OCI-LY7 (cell line): Measurements from ENCODE around the gene LYRM4.

Experiments used
- EZH2phosphoT487 ChIP-seq: fragments of 200-600 bp; sonication (generic); IDR thresholded peaks from 2 replicates; pipeline ENCODE4 v1.6.1; 2018; ENCODE audit warnings: low read depth, borderline replicate concordance, mild to moderate bottlenecking, mixed run types, antibody characterized with exemption, low read length, moderate library complexity, mixed read lengths
- TF ChIP-seq, protein P1 (sequence below): fragments of 200-600 bp; sonication (generic); conservative IDR thresholded peaks from 2 replicates; pipeline ENCODE4 v1.5.1; 2014; ENCODE audit warnings: mild to moderate bottlenecking, antibody characterized with exemption, low read length, moderate library complexity, mixed read lengths

DNA sequence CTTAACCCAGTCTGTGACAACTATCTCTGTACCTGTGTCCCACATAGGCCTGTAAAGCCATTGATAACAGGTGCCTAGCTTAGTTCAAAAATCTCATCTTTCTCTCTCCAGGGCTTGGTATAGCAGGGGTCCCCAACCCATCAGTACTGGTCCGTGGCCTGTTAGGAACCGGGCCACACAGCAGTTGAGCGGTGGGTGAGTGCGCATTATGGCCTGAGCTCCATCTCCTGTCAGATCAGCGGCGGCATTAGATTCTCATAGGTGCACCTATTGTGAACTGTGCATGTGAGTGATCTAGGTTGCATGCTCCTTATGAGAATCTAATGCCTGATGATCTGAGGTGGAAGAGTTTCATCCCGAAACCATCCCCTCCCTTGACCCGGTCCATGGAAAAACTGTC is 3.4 kb downstream of the LYRM4 start:
- TF ChIP-seq, protein P1, sequence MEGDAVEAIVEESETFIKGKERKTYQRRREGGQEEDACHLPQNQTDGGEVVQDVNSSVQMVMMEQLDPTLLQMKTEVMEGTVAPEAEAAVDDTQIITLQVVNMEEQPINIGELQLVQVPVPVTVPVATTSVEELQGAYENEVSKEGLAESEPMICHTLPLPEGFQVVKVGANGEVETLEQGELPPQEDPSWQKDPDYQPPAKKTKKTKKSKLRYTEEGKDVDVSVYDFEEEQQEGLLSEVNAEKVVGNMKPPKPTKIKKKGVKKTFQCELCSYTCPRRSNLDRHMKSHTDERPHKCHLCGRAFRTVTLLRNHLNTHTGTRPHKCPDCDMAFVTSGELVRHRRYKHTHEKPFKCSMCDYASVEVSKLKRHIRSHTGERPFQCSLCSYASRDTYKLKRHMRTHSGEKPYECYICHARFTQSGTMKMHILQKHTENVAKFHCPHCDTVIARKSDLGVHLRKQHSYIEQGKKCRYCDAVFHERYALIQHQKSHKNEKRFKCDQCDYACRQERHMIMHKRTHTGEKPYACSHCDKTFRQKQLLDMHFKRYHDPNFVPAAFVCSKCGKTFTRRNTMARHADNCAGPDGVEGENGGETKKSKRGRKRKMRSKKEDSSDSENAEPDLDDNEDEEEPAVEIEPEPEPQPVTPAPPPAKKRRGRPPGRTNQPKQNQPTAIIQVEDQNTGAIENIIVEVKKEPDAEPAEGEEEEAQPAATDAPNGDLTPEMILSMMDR, result no peak
- TF ChIP-seq EZH2phosphoT487, result no peak
